Esophagus muscularis mucosa (tissue), 4 donors: Measurements from ENCODE around the gene CHRNG.

Experiments
- EP300 ChIP-seq: sonication (generic); formaldehyde crosslinking; IDR thresholded peaks from one replicate; pipeline ENCODE4 v1.6.1; 2017; ENCODE audit warnings: antibody characterized with exemption
- POLR2A ChIP-seq: fragments of 450-650 bp; IDR thresholded peaks from one replicate; pipeline ENCODE4 v1.6.1; 2017; ENCODE audit warnings: antibody characterized with exemption, moderate library complexity, mild to moderate bottlenecking, low read depth
- TF ChIP-seq, protein P1 (sequence below), 3 experiments: fragments of 200-600 bp in 2 of 3; fragments of 450-650 bp in 1 of 3; sonication (generic) in 2 of 3; IDR thresholded peaks; one replicate each; pipeline ENCODE4 v1.5.1; 2017 to 2019; ENCODE audit warnings: antibody characterized with exemption in 3 of 3, mild to moderate bottlenecking in 2 of 3, moderate library complexity in 1 of 3

GRCh38 chr2:232529806-232530547 is 9.5 kb upstream of the CHRNG start:
- TF ChIP-seq, protein P1, sequence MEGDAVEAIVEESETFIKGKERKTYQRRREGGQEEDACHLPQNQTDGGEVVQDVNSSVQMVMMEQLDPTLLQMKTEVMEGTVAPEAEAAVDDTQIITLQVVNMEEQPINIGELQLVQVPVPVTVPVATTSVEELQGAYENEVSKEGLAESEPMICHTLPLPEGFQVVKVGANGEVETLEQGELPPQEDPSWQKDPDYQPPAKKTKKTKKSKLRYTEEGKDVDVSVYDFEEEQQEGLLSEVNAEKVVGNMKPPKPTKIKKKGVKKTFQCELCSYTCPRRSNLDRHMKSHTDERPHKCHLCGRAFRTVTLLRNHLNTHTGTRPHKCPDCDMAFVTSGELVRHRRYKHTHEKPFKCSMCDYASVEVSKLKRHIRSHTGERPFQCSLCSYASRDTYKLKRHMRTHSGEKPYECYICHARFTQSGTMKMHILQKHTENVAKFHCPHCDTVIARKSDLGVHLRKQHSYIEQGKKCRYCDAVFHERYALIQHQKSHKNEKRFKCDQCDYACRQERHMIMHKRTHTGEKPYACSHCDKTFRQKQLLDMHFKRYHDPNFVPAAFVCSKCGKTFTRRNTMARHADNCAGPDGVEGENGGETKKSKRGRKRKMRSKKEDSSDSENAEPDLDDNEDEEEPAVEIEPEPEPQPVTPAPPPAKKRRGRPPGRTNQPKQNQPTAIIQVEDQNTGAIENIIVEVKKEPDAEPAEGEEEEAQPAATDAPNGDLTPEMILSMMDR (IDR thresholded peaks at IDR 0.05) = no peak
- TF ChIP-seq POLR2A = no peak
- no peak for TF ChIP-seq EP300
